Tibial nerve (tissue), 3 donors: ENCODE results near the gene HLA-DRB1.

Source experiments
- CTCF ChIP-seq, 5 experiments: fragments of 200-600 bp in 3 of 5; fragments of 450-650 bp in 2 of 5; sonication (generic) in 3 of 5; IDR thresholded peaks; one replicate each; pipeline ENCODE4 v1.5.1; 2016 to 2019; ENCODE audit warnings: antibody characterized with exemption in 5 of 5, mild to moderate bottlenecking in 3 of 5, moderate library complexity in 2 of 5
- POLR2A ChIP-seq, 2 donors: fragments of 450-650 bp; IDR thresholded peaks; one replicate each; pipeline ENCODE4 v1.6.1; 2017; ENCODE audit warnings: antibody characterized with exemption in 2 of 2, mild to moderate bottlenecking in 2 of 2, moderate library complexity in 2 of 2

GRCh38 chr6:32597024-32597423 is 7.4 kb upstream of the HLA-DRB1 start:
- TF ChIP-seq CTCF (IDR thresholded peaks at IDR 0.05) (no peak), POLR2A (IDR thresholded peaks at IDR 0.05) (no peak)
